Measurements from ENCODE around the gene RACK1.

The RACK1 gene

DNA sequence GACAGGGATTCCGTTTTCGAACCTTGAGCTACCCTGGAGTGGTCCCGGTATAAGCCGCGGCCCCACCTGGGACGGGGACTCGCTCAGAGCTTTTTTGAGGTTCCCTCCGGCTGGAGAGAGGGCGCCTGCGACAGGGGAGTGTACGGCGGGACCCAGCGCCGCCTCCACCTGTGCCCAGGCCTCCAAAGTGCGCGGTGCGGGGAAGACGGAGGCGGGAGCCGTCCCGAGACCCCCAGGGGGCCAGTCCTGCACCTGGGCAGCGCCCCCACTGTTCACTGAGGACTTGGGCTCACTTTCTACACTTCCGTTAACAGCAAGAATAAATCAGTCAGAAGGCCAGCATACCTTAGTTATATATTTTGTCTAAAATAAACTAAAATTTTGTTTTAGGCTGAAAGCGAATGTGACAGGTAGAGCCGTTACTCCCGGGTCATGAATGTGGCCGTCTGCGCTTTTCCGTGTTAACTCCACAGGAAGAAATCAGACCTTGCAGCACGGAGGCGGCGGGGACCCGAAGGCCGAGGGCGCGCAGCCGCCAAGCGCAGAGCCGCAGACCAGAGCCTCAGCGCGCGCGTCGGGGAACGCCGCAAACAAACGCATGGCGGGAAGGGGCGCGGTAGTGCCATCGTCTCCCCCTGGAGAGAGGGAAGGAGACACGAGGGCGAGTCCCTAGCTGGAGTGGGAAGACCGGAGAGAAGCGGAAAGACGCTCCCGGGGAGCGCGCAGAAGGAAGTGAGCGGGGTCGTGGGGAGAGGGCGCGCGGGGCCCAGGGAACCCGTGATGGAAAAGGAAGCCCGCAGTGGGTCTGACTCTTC is 52.8 kb downstream of the RACK1 start:
- Histone ChIP-seq H3K36me3 (ENCODE audit: control insufficient read depth, insufficient read depth, low read length) (no peaks in the 10 kb centered on the region), H3K27ac (ENCODE audit: low read depth, low read length) (no peak overlapping the region), H3K4me3 (ENCODE audit: low read depth, low read length) (peak overlapping the region; percentile 82), H3K27me3 (ENCODE audit: control insufficient read depth, insufficient read depth, low read length) (peaks cover 30% of the 10 kb centered on the region), H3K9ac (ENCODE audit: low read length) (peak overlapping the region; percentile 59), H3K9me3 (ENCODE audit: control insufficient read depth, insufficient read depth, low read depth, low read length) (no peaks in the 10 kb centered on the region), H3K4me1 (ENCODE audit: control insufficient read depth, insufficient read depth, low read length) (peaks cover 9% of the 10 kb centered on the region; the same call in 1 of the 2 replicates)

- peak overlapping the region; percentile 30 for H3K9ac ChIP-seq (ENCODE audit: low read length)
- peaks cover 30% of the 10 kb centered on the region for H3K27me3 ChIP-seq (ENCODE audit: control insufficient read depth, insufficient read depth, low read length)
- peak overlapping the region; percentile 82 for H3K4me3 ChIP-seq (ENCODE audit: low read depth, low read length)
- no peak overlapping the region for H3K27ac ChIP-seq (ENCODE audit: low read depth, low read length)
- H3K4me1 ChIP-seq (ENCODE audit: control insufficient read depth, insufficient read depth, low read length) = peaks cover 9% of the 10 kb centered on the region; the same call in 1 of the 2 replicates
- H3K36me3 ChIP-seq (ENCODE audit: control insufficient read depth, insufficient read depth, low read length) = no peaks in the 10 kb centered on the region
- H3K9me3 ChIP-seq (ENCODE audit: control insufficient read depth, insufficient read depth, low read depth, low read length) = no peaks in the 10 kb centered on the region
Measured at GRCh38 chr5:181189962-181190710, 53.6 kb downstream of the RACK1 start.

GRCh38 chr5:181189363-181189961 is 54.2 kb downstream of the RACK1 start:
- no peaks in the 10 kb centered on the region for H3K36me3 ChIP-seq (ENCODE audit: control insufficient read depth, insufficient read depth, low read length)
- peak overlapping the region; percentile 30 for H3K9ac ChIP-seq (ENCODE audit: low read length)
- H3K9me3 ChIP-seq (ENCODE audit: control insufficient read depth, insufficient read depth, low read depth, low read length) = no peaks in the 10 kb centered on the region
- no peak overlapping the region for H3K27ac ChIP-seq (ENCODE audit: low read depth, low read length)
- H3K27me3 ChIP-seq (ENCODE audit: control insufficient read depth, insufficient read depth, low read length) = peaks cover 30% of the 10 kb centered on the region
- peak overlapping the region; percentile 82 for H3K4me3 ChIP-seq (ENCODE audit: low read depth, low read length)
- H3K4me1 ChIP-seq (ENCODE audit: control insufficient read depth, insufficient read depth, low read length) = peaks cover 9% of the 10 kb centered on the region; the same call in 1 of the 2 replicates

- Histone ChIP-seq H3K4me1 (ENCODE audit: control insufficient read depth, insufficient read depth, low read length) (peaks cover 9% of the 10 kb centered on the region; the same call in 1 of the 2 replicates), H3K9ac (ENCODE audit: low read length) (peak overlapping the region; percentile 88), H3K27me3 (ENCODE audit: control insufficient read depth, insufficient read depth, low read length) (peaks cover 30% of the 10 kb centered on the region), H3K27ac (ENCODE audit: low read depth, low read length) (peak overlapping the region; percentile 39; the same call in 1 of the 2 replicates), H3K36me3 (ENCODE audit: control insufficient read depth, insufficient read depth, low read length) (no peaks in the 10 kb centered on the region), H3K4me3 (ENCODE audit: low read depth, low read length) (peak overlapping the region; percentile 82), H3K9me3 (ENCODE audit: control insufficient read depth, insufficient read depth, low read depth, low read length) (no peaks in the 10 kb centered on the region)
Measured at GRCh38 chr5:181188700-181189362, 54.9 kb downstream of the RACK1 start.

- Histone ChIP-seq H3K9ac (ENCODE audit: low read length) (peak overlapping the region; percentile 67), H3K4me3 (ENCODE audit: low read depth, low read length) (peak overlapping the region; percentile 82), H3K36me3 (ENCODE audit: control insufficient read depth, insufficient read depth, low read length) (no peaks in the 10 kb centered on the region), H3K27ac (ENCODE audit: low read depth, low read length) (no peak overlapping the region), H3K27me3 (ENCODE audit: control insufficient read depth, insufficient read depth, low read length) (peaks cover 27% of the 10 kb centered on the region), H3K4me1 (ENCODE audit: control insufficient read depth, insufficient read depth, low read length) (peaks cover 8% of the 10 kb centered on the region; the same call in 1 of the 2 replicates), H3K9me3 (ENCODE audit: control insufficient read depth, insufficient read depth, low read depth, low read length) (no peaks in the 10 kb centered on the region)
Measured at GRCh38 chr5:181187500-181188213, 56.0 kb downstream of the RACK1 start.

- peaks cover 26% of the 10 kb centered on the region for H3K27me3 ChIP-seq (ENCODE audit: control insufficient read depth, insufficient read depth, low read length)
- no peaks in the 10 kb centered on the region for H3K9me3 ChIP-seq (ENCODE audit: control insufficient read depth, insufficient read depth, low read depth, low read length)
- no peak overlapping the region for H3K27ac ChIP-seq (ENCODE audit: low read depth, low read length)
- 0 out of 2 replicates have a peak, but pooled peaks cover 4% of the 10 kb centered on the region for H3K4me1 ChIP-seq (ENCODE audit: control insufficient read depth, insufficient read depth, low read length)
- peak overlapping the region; percentile 26 for H3K9ac ChIP-seq (ENCODE audit: low read length)
- H3K36me3 ChIP-seq (ENCODE audit: control insufficient read depth, insufficient read depth, low read length) = no peaks in the 10 kb centered on the region
- peak overlapping the region; percentile 82 for H3K4me3 ChIP-seq (ENCODE audit: low read depth, low read length)
Measured at GRCh38 chr5:181186986-181187499, 56.7 kb downstream of the RACK1 start.
